ENCODE data around the gene HIGD2B. TPM values are rescaled to one million over a fixed set of nuclear protein-coding genes. Genes with fewer than 3 reads are reported as not detected.

Gene HIGD2B
- total RNA-seq, 1 donor from 2014 or later, result not detected

- H3K9me3 Mint-ChIP-seq (ENCODE audit: low read depth), result no peaks in the 10 kb centered on the region
- H3K27me3 Mint-ChIP-seq (ENCODE audit: low read depth), result no peaks in the 10 kb centered on the region
- H3K4me1 Mint-ChIP-seq (ENCODE audit: low read depth), result peaks cover 3% of the 10 kb centered on the region
- peaks cover 3% of the 10 kb centered on the region for H3K36me3 Mint-ChIP-seq (ENCODE audit: low read depth)
- no peak for TF ChIP-seq CTCF (IDR thresholded peaks at IDR 0.05)
- no peak for DNase-seq (ENCODE audit: low spot score)
- no peak overlapping the region for H3K4me3 Mint-ChIP-seq (ENCODE audit: unreplicated experiment)
- H3K27ac Mint-ChIP-seq (ENCODE audit: unreplicated experiment), result no peak overlapping the region
Measured at GRCh38 chr15:72690938-72691337, 5.0 kb upstream of the HIGD2B start.

GRCh38 chr15:72688697-72689096, 2.7 kb upstream of the HIGD2B start:
- no peak for DNase-seq (ENCODE audit: low spot score)

GRCh38 chr15:72685301-72685924, 569 bp downstream of the HIGD2B start:
- Mint-ChIP-seq H3K9me3 (ENCODE audit: low read depth) (no peaks in the 10 kb centered on the region), H3K27me3 (ENCODE audit: low read depth) (peaks cover 4% of the 10 kb centered on the region), H3K36me3 (ENCODE audit: low read depth) (no peaks in the 10 kb centered on the region), H3K4me1 (ENCODE audit: low read depth) (peaks cover 11% of the 10 kb centered on the region), H3K27ac (ENCODE audit: unreplicated experiment) (peak overlapping the region; percentile 98), H3K4me3 (ENCODE audit: unreplicated experiment) (peak overlapping the region; percentile 89)
- peak; percentile 35 for TF ChIP-seq CTCF (IDR thresholded peaks at IDR 0.05)
- no peak for DNase-seq (ENCODE audit: low spot score)

More at GRCh38 chr15:72688697-72689096, 2.7 kb upstream of the HIGD2B start:
- Mint-ChIP-seq H3K9me3 (ENCODE audit: low read depth) (no peaks in the 10 kb centered on the region), H3K4me3 (ENCODE audit: unreplicated experiment) (no peak overlapping the region), H3K36me3 (ENCODE audit: low read depth) (no peaks in the 10 kb centered on the region), H3K27me3 (ENCODE audit: low read depth) (no peaks in the 10 kb centered on the region), H3K4me1 (ENCODE audit: low read depth) (peaks cover 11% of the 10 kb centered on the region), H3K27ac (ENCODE audit: unreplicated experiment) (no peak overlapping the region)
- TF ChIP-seq CTCF (IDR thresholded peaks at IDR 0.05), result no peak

- Mint-ChIP-seq H3K4me1 (ENCODE audit: low read depth) (peaks cover 8% of the 10 kb centered on the region), H3K36me3 (ENCODE audit: low read depth) (no peaks in the 10 kb centered on the region), H3K9me3 (ENCODE audit: low read depth) (no peaks in the 10 kb centered on the region), H3K4me3 (ENCODE audit: unreplicated experiment) (no peak overlapping the region), H3K27me3 (ENCODE audit: low read depth) (peaks cover 28% of the 10 kb centered on the region), H3K27ac (ENCODE audit: unreplicated experiment) (no peak overlapping the region)
- no peak for DNase-seq (ENCODE audit: low spot score)
- TF ChIP-seq CTCF (IDR thresholded peaks at IDR 0.05), result no peak
Measured at GRCh38 chr15:72682772-72683171, 3.2 kb downstream of the HIGD2B start.

GRCh38 chr15:72680931-72681330, 5.1 kb downstream of the HIGD2B start:
- Mint-ChIP-seq H3K36me3 (ENCODE audit: low read depth) (no peaks in the 10 kb centered on the region), H3K27me3 (ENCODE audit: low read depth) (peaks cover 36% of the 10 kb centered on the region), H3K27ac (ENCODE audit: unreplicated experiment) (no peak overlapping the region), H3K4me1 (ENCODE audit: low read depth) (peaks cover 8% of the 10 kb centered on the region), H3K9me3 (ENCODE audit: low read depth) (no peaks in the 10 kb centered on the region), H3K4me3 (ENCODE audit: unreplicated experiment) (no peak overlapping the region)
- TF ChIP-seq CTCF (IDR thresholded peaks at IDR 0.05), result no peak
- DNase-seq (ENCODE audit: low spot score), result no peak

All from chondrocyte (in vitro differentiated cells).